Measurements from ENCODE around the gene POC1A. TPM values are rescaled to one million over a fixed set of nuclear protein-coding genes. Genes with fewer than 3 reads are reported as not detected.

Gene POC1A
- total and polyA plus RNA-seq, 9 of the 15 experiments (the other 6 are each of a cell fraction or from before 2014, with no cell fraction given), result 7.2 to 17.5 (median 12.1) TPM

DNA sequence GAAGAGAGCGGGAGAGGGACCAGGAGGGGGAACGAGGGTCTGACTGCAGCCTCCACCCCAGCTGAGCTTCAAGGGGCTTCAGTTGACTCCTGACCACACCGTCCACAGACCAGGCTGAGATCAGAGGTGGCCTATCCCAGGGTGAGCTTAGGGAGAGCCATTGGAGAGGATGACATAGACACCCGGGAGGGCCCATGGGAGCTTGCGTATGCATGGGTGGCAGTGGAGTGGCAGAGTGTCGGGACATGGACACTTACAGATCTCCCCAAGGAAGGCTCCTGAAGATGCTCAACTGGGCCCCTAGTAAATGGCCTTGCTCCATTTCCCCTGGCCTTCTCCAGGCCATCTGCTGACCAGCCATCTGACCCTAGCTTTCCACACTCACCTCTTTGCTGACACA is 31.1 kb upstream of the POC1A start (continued):
- TF ChIP-seq KAT2B (IDR thresholded peaks at IDR 0.05; ENCODE audit: low read depth, low read length) (no peak), POLR2H (tag; IDR thresholded peaks at IDR 0.05; ENCODE audit: low read depth) (no peak), DMBX1 (CRISPR knock-in tag; IDR thresholded peaks at IDR 0.05; ENCODE audit: borderline replicate concordance) (no peak), GTF2E2 (tag; IDR thresholded peaks at IDR 0.05) (no peak)
- TF ChIP-seq, protein P1, sequence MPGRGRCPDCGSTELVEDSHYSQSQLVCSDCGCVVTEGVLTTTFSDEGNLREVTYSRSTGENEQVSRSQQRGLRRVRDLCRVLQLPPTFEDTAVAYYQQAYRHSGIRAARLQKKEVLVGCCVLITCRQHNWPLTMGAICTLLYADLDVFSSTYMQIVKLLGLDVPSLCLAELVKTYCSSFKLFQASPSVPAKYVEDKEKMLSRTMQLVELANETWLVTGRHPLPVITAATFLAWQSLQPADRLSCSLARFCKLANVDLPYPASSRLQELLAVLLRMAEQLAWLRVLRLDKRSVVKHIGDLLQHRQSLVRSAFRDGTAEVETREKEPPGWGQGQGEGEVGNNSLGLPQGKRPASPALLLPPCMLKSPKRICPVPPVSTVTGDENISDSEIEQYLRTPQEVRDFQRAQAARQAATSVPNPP (IDR thresholded peaks at IDR 0.05; ENCODE audit: borderline replicate concordance, insufficient read depth, insufficient read length), result no peak

DNA sequence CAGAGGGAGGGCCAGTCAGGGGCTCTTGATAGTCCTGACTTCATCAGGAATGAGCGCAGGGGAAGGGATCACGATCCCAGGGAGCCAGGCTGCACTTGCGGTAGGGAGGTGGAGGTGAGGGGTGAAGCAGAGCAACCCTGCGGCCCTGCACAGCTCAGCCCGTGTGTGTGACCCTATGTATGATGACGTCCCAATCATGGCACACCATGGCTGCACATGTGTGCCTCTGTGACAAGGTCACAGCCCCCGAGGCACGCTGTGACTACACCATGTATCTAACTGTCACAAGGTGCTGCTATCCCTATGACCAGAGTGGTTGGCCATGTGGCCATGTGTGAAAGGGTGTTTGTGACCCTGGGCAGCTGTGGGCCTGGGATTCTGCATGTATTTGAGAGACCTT is 30.5 kb upstream of the POC1A start:
- 67% methylated on average over 7 of the region's 8 CpGs for WGBS (ENCODE audit: insufficient coverage, low coverage, missing lambda C conversion rate)
- ATAC-seq, result no peak
- Histone ChIP-seq H3K27me3 (ENCODE audit: control insufficient read depth in 2 of 2, insufficient read depth in 2 of 2, low read length in 2 of 2) (no peaks in the 10 kb centered on the region), H2AFZ (ENCODE audit: low read depth, low read length) (0 out of 2 replicates have a peak overlapping the region, but pooled peaks have one; percentile 39), H3K36me3 (ENCODE audit: control insufficient read depth, insufficient read depth, low read length) (no peaks in the 10 kb centered on the region), H3K9ac (ENCODE audit: insufficient read depth in 1 of 2, low read depth in 2 of 2, low read length in 2 of 2) (peak overlapping the region in 1 of 2 experiments; percentile 61; a peak in 2 of 4 replicates), H3K4me1 (replicated peaks in 1 of 2; ENCODE audit: control insufficient read depth in 2 of 2, insufficient read depth in 2 of 2, low read length in 2 of 2) (peaks cover 37 to 41% of the 10 kb centered on the region in 2 experiments), H3K79me2 (ENCODE audit: control insufficient read depth, insufficient read depth, low read length) (no peaks in the 10 kb centered on the region), H3K9me3 (replicated peaks; ENCODE audit: control insufficient read depth, insufficient read depth, low read depth, low read length) (no peaks in the 10 kb centered on the region), H3K27ac (ENCODE audit: extremely low read depth, low read depth, low read length) (no peak overlapping the region), H3K9me1 (ENCODE audit: control insufficient read depth, insufficient read depth, low read length) (peaks cover 3% of the 10 kb centered on the region), H3K4me2 (ENCODE audit: insufficient read depth, low read length) (no peak overlapping the region), H3K4me3 (no peak overlapping the region), H4K20me1 (replicated peaks; ENCODE audit: control insufficient read depth, insufficient read depth, low read length) (0 out of 2 replicates have a peak, but pooled peaks cover 6% of the 10 kb centered on the region)
- intact Hi-C loops (cut with micrococcal nuclease) (no loop called here), in situ Hi-C loops (cut with MboI) (no loop called here)
- no peak for DNase-seq (ENCODE audit: extremely low read depth in 1 of 4, low spot score in 3 of 4)
- BruUV-seq (replicated peaks), result no TSS peak
- no peak for FAIRE-seq
- POLR2A ChIA-PET, result interaction anchor here (0.5 kb wide), 1 partner anchor 95 kb away, joined by 6 read pairs; no protein-coding TSS in a partner anchor
- CTCF ChIA-PET (ENCODE audit: low intra/inter-chr PET ratio), result no interaction called here
- TF ChIP-seq ZNF282 (CRISPR knock-in tag; IDR thresholded peaks at IDR 0.05), result no peak
- TF ChIP-seq, protein P2, sequence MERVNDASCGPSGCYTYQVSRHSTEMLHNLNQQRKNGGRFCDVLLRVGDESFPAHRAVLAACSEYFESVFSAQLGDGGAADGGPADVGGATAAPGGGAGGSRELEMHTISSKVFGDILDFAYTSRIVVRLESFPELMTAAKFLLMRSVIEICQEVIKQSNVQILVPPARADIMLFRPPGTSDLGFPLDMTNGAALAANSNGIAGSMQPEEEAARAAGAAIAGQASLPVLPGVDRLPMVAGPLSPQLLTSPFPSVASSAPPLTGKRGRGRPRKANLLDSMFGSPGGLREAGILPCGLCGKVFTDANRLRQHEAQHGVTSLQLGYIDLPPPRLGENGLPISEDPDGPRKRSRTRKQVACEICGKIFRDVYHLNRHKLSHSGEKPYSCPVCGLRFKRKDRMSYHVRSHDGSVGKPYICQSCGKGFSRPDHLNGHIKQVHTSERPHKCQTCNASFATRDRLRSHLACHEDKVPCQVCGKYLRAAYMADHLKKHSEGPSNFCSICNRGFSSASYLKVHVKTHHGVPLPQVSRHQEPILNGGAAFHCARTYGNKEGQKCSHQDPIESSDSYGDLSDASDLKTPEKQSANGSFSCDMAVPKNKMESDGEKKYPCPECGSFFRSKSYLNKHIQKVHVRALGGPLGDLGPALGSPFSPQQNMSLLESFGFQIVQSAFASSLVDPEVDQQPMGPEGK (CRISPR knock-in tag; IDR thresholded peaks at IDR 0.05; ENCODE audit: borderline replicate concordance), result no peak
- TF ChIP-seq HDAC3 (IDR thresholded peaks at IDR 0.05; ENCODE audit: borderline replicate concordance, partially characterized antibody), result no peak
- TF ChIP-seq MEIS2 (IDR thresholded peaks at IDR 0.05; ENCODE audit: partially characterized antibody), result no peak
- TF ChIP-seq SRSF1 (IDR thresholded peaks at IDR 0.05; ENCODE audit: low read depth, low read length), result no peak

All from K562 (cell line).